Right cardiac atrium (tissue), 5 donors: Measurements from ENCODE around the gene RFX1. TPM values are rescaled to one million over a fixed set of nuclear protein-coding genes. Genes with fewer than 3 reads are reported as not detected.

Source experiments
- ATAC-seq, 2 donors: fragments of 200-7000 bp; cut with Tn5 transposase; one replicate each; pipeline versions ENCODE4 v1.8.0 to v1.9.1; 2020; ENCODE audit warnings: moderate library complexity in 2 of 2, mild to moderate bottlenecking in 1 of 2
- DNase-seq, 3 donors: peaks; one replicate each; pipeline ENCODE4 v3.0.0-alpha.2; 2020
- H3K27ac ChIP-seq: one replicate; pipeline ENCODE4 v1.5.1; 2013; ENCODE audit warnings: mild to moderate bottlenecking, low read length, control low read depth, moderate library complexity
- H3K27me3 ChIP-seq: one replicate; pipeline ENCODE4 v1.6.1; 2013; ENCODE audit not compliant: control insufficient read depth, insufficient read depth
- H3K4me1 ChIP-seq: one replicate; pipeline ENCODE4 v1.6.1; 2013; ENCODE audit warnings: low read length; ENCODE audit not compliant: control insufficient read depth, insufficient read depth
- H3K4me3 ChIP-seq: one replicate; pipeline ENCODE4 v1.5.1; 2013; ENCODE audit warnings: low read length, control low read depth
- H3K9me3 ChIP-seq: one replicate; pipeline ENCODE4 v1.6.1; 2013; ENCODE audit warnings: low read length; ENCODE audit not compliant: control insufficient read depth
- WGBS: extraction: QIAGEN DNeasy Blood & Tissue Kit; methylation state at CpG from one replicate; pipeline ENCODE4 v1.1.7; 2013; 5-methylcytosine and 5-hydroxymethylcytosine counted together
- intact Hi-C, 4 donors: fragments of 100-400 bp; cut with DNase I; formaldehyde crosslinking; loops; one replicate each; pipeline versions ENCODE4 v1.11.0 to v1.14.0; 2022 to 2023
- polyA plus RNA-seq: library from polyadenylated mRNA; stranded (reverse); fragments of 200-250 nt; gene quantifications from one replicate; pipeline ENCODE4 v1.2.3, GENCODE V29; 2013
- total RNA-seq, 4 donors: library from RNA; stranded (reverse); fragmentation: NEBNext Ultra II Directional; extraction: Animal tissue kit (Norgen Biotek cat#: 25700); gene quantifications; one replicate each; pipeline ENCODE4 v1.2.1, GENCODE V29; 2021
- donor health status: healthy with polysubstance abuse.
- donor health status: DM: no; HTN: yes; CAD: no.
- donor health status: DM: no; HTN: no; CAD: no.
- donor health status: DM: no; HTN: yes; CAD: no; lungs with severe emphysema.
- donor health status: DM: yes; HTN: yes; CAD: no.

Gene RFX1
- total and polyA plus RNA-seq, 5 donors, result 7.0 to 15.6 (median 11.5) TPM

DNA sequence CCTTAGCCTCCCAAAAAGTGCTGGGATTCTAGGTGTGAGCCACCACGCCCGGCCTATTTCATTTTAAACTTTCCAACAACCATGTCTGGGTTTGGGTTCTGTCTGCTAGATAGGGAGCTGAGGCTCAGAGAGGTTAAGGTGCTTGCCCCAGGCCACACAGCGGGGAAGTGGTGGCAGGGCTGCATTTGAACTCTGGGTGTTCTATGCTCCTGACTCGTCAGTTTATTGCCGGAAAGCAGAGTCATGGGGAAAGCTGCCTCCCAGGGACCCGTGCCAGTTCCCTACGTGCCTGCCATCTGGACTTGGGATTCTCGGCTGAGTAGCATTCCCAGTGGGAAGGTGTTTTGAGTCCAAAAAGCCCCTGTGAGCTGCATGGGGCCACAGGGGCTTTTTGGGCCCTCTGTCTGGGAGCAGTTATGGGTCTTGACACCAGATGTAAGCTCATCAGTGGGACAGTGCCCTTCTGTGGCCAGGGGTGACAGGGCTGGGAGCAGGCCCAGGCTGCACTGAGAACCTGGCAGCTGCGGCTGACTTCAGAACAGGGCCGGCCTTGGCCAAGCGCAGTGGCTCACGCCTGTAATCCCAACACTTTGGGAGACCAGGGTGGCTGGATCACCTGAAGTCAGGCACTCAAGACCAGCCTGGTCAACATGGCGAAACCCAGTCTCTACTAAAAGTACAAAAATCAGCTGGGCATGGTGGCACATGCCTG is 10.9 kb downstream of the RFX1 start:
- intact Hi-C loops, result no loop called here
- Histone ChIP-seq H3K4me3 (no peak overlapping the region), H3K4me1 (peaks cover 3% of the 10 kb centered on the region), H3K27ac (peak overlapping the region; percentile 43), H3K9me3 (no peaks in the 10 kb centered on the region), H3K27me3 (no peaks in the 10 kb centered on the region)
- peak; percentile 61 to 82 for ATAC-seq
- 64% methylated on average over 13 of the region's 13 CpGs for WGBS
- peak in 2 of 3 donors; percentile 51 to 77 for DNase-seq

DNA sequence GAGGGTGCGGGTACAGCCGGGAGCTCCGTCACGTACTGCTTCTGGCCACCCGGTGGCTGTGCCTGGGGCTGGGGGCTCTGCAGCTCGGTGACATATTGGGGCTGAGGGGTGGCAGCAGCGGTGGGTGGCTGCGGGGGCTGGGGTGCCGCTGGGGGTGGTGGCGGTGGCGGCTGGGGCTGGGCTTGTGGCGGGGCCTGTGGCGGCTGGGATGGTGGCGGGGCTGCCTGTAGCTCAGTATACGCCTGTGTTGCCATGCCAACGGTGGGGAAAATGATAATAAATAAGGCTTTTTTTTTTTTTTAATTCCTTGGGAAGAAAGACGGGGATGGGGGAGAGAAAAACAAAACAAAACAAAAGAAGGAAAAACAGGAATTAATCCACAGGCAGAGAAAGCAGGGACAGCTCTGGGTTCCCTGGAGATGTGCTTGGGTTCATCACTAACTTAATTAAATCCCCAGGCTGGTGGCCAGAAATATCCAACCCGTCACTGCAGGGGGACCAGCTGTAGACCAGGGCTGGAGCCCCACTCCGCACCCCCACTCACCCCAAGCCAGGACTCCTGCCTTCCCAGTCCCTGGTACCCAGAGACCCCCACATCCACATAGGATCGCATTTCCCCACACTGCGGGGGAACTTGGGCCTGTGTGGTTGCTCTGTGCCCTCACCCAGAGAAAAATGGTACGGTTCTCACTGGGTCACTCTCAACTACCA is 12.4 kb downstream of the RFX1 start:
- no peak for DNase-seq
- no peak for ATAC-seq
- H3K27ac ChIP-seq, result no peak overlapping the region

GRCh38 chr19:13992025-13992424 is 14.1 kb downstream of the RFX1 start:
- intact Hi-C loops, result no loop called here

More for the DNA sequence above, 12.4 kb downstream of the RFX1 start:
- peaks cover 3% of the 10 kb centered on the region for H3K4me1 ChIP-seq
- H3K27me3 ChIP-seq, result no peaks in the 10 kb centered on the region
- intact Hi-C loops, result no loop called here
- H3K4me3 ChIP-seq, result no peak overlapping the region
- 73% methylated on average over 22 of the region's 22 CpGs for WGBS
- no peaks in the 10 kb centered on the region for H3K9me3 ChIP-seq

GRCh38 chr19:13990085-13990484 is 16.0 kb downstream of the RFX1 start:
- Histone ChIP-seq H3K27ac (no peak overlapping the region), H3K27me3 (no peaks in the 10 kb centered on the region), H3K4me3 (no peak overlapping the region), H3K4me1 (peaks cover 7% of the 10 kb centered on the region), H3K9me3 (no peaks in the 10 kb centered on the region)
- intact Hi-C loops, result no loop called here
- DNase-seq (peak in 1 of 3 donors; percentile 42), ATAC-seq (no peak)
- WGBS, result 96% methylated on average over 8 of the region's 8 CpGs

More at GRCh38 chr19:13992025-13992424, 14.1 kb downstream of the RFX1 start:
- Histone ChIP-seq H3K4me1 (peaks cover 8% of the 10 kb centered on the region), H3K27me3 (no peaks in the 10 kb centered on the region), H3K4me3 (no peak overlapping the region), H3K9me3 (no peaks in the 10 kb centered on the region), H3K27ac (no peak overlapping the region)
- DNase-seq, result peak in 1 of 3 donors; percentile 29
- no peak for ATAC-seq
- whole genome bisulfite sequencing, result 95% methylated on average over 7 of the region's 7 CpGs

GRCh38 chr19:13989487-13989886 is 16.6 kb downstream of the RFX1 start:
- Histone ChIP-seq H3K27ac (no peak overlapping the region), H3K27me3 (no peaks in the 10 kb centered on the region), H3K4me3 (no peak overlapping the region), H3K9me3 (no peaks in the 10 kb centered on the region), H3K4me1 (peaks cover 5% of the 10 kb centered on the region)
- WGBS, result 86% methylated on average over 7 of the region's 7 CpGs
- intact Hi-C loops, result no loop called here
- ATAC-seq, result no peak
- DNase-seq, result no peak

DNA sequence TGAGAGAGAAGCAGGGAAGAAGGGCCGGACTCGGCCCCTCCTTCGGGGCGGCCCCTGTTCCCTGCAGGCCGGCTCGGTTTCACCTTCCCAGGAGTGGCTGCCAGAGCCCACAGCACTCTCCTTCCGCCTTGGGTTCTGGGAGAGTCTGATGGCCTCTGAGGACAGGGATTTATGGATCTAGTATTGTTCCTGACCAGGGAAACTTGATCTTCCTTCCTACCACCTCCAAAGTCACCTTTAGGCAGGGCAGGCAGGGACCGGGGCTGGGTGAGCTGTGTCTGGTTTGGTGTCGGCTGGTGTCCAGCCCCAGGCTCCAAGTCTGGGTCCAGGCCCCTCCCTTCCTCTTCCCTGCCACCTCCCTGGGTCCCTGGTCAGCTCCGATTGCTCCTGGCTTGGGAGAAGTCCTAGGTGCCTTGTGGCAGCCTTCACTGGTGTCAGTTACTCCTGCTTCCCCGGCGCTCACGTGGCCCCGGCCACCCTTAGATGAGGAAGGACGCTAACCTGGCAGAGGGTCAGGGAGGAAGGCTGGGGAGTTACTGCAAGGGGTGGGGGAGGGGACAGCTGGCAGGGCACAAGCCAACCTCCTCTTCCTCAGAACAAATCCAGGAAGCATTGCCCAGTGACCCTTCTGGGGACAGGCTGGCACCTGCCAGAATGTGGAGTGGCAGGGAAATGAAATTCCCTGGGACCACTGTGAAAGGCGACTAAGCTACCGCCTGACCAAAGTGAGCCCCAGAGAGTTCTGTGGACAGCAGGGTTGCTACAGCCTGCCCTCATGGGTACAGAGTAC is 18.8 kb downstream of the RFX1 start:
- H3K27me3 ChIP-seq, result no peaks in the 10 kb centered on the region
- ATAC-seq, result peak; percentile 58 to 64

GRCh38 chr19:13986348-13986904 is 19.7 kb downstream of the RFX1 start:
- 32% methylated on average over 19 of the region's 19 CpGs for WGBS
- ATAC-seq (peak; percentile 60 to 80), DNase-seq (peak; percentile 91 to 96 (median 96))
- Histone ChIP-seq H3K4me1 (peaks cover 5% of the 10 kb centered on the region), H3K4me3 (no peak overlapping the region), H3K9me3 (no peaks in the 10 kb centered on the region), H3K27ac (peak overlapping the region; percentile 82), H3K27me3 (no peaks in the 10 kb centered on the region)
- intact Hi-C loops, result no loop called here

More for the DNA sequence above, 18.8 kb downstream of the RFX1 start:
- Histone ChIP-seq H3K9me3 (no peaks in the 10 kb centered on the region), H3K27ac (peak overlapping the region; percentile 82), H3K4me3 (no peak overlapping the region), H3K4me1 (peaks cover 5% of the 10 kb centered on the region)
- 40% methylated on average over 17 of the region's 17 CpGs for WGBS
- intact Hi-C loops, result no loop called here
- peak in 2 of 3 donors; percentile 81 to 82 for DNase-seq

DNA sequence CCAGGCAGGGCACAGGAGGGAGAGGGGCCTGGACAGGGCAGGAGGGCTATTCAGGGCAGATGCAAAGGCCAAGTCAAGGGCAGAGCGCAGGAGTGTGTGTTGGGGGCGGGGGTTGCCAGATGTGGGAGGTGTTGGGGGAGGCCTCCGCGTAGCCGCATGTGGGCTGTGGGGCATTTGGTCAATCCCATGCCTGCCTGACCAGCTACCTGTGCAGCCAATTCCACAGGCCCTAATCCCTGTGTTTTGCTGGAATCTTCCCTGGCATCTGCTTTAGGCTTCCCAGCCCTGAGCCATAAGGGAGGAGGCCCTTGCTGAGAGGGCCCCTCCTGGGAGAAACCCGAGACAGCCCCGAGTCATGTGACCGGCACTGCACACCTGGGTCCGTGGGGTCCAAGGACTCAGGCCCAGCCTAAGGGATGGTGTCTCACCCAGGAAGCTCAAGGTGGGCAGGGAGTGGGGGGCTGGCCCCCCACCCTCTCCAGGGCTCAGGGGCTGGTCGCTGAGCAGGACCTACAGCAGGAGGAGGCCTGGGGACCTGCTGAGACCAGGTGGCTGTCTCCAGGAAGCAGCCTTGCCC is 20.3 kb downstream of the RFX1 start:
- intact Hi-C loops, result no loop called here
- ATAC-seq (peak in 1 of 2 donors; percentile 1), DNase-seq (no peak)
- H3K4me1 ChIP-seq, result peaks cover 5% of the 10 kb centered on the region
- no peaks in the 10 kb centered on the region for H3K9me3 ChIP-seq
- peak overlapping the region; percentile 40 for H3K27ac ChIP-seq
- H3K4me3 ChIP-seq, result no peak overlapping the region
- 77% methylated on average over 10 of the region's 10 CpGs for WGBS
- H3K27me3 ChIP-seq, result no peaks in the 10 kb centered on the region

DNA sequence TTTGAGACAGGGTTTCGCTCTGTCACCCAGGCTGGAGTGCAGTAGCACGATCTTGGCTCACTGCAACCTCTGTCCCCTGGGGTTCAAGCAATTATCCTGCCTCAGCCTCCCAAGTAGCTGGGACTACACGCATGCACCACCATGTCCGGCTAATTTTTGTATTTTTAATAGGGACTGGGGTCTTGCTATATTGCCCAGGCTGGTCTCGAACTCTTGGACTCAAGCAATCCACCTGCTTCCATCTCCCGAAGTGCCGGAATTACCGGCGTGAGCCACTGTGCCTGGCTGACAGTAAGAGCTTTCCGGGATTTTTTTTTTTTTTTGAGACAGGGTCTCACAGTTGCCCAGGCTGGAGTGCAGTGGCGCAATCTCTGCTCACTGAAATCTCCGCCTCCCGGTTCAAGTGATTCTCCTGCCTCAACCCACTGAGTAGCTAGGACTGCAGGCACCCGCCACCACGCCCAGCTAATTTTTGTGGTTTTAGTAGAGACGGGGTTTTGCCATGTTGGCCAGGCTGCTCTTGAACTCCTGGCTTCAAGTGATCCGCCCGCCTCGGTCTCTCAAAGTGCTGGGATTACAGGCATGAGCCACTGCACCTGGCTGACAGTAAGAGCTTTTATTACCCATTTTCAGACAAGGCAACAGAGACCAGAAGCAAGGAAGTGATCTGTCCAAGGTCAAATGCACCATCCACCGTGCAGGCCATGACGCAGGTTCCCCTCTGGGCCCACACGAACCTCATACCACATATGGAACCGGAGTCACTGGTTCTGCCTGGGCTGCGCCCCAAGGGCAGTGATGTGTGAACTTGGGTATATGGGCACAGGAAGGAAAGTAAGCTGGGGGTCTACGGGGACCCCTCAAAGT is 21.0 kb downstream of the RFX1 start:
- no peak overlapping the region for H3K27ac ChIP-seq
- no peaks in the 10 kb centered on the region for H3K27me3 ChIP-seq
- intact Hi-C loops, result no loop called here
- H3K9me3 ChIP-seq, result no peaks in the 10 kb centered on the region
- no peak for DNase-seq
- ATAC-seq, result no peak
- 87% methylated on average over 25 of the region's 25 CpGs for WGBS
- no peak overlapping the region for H3K4me3 ChIP-seq
- peaks cover 5% of the 10 kb centered on the region for H3K4me1 ChIP-seq

GRCh38 chr19:13984186-13984585 is 21.9 kb downstream of the RFX1 start:
- ATAC-seq, result no peak
- Histone ChIP-seq H3K9me3 (no peaks in the 10 kb centered on the region), H3K4me1 (peaks cover 8% of the 10 kb centered on the region), H3K4me3 (no peak overlapping the region), H3K27me3 (no peaks in the 10 kb centered on the region), H3K27ac (no peak overlapping the region)
- intact Hi-C loops, result no loop called here
- WGBS, result 78% methylated on average over 15 of the region's 15 CpGs
- no peak for DNase-seq
